ENCODE data around the gene ALDH16A1. TPM values are rescaled to one million over a fixed set of nuclear protein-coding genes. Genes with fewer than 3 reads are reported as not detected.

Gene ALDH16A1
- total and polyA plus RNA-seq, 10 donors = 38.7 to 99.9 (median 49.9) TPM

DNA sequence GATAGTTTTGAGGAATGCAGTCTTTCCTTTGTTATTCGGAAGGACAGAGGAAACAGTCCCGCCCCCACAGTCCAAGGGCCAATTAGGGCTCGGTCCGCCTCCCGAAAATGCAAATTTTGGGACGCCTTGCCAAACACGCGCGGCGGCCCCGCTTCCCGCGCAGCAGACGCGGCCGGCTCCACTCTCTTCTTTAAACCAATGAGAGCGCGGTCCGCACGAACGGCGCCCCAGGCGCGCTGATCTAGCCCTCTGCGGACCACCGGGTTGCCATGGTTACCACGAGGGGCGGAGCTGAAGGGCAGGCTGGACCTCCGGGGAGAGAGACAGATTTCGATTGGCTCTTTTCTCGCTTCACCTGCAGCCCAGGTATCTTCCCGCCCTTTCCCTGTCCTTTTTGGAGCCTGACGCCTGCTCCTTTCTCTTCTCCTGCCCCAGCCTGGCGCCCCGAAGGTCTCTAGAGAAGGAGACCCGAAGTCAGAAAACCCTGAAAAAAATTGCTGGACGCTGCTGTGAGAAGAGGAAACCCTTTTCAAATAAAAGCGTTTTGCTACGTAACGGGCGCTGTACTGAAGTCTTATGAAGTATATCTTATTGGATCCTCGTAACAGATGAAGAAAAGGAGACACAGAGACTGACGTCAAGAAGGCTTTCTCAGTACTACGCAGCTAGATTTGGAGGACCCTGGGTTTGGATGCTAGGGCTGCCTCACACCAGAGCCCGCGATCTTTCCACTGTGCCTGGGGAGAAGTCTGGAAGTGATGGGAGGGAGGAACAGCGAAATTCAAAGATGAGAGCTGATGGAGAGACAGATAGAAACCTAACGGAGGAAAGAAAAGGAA lies 31.8 kb upstream of the ALDH16A1 start:
- H3K9me3 ChIP-seq = no peaks in the 10 kb centered on the region
- peaks cover 5 to 98% (median 65%) of the 10 kb centered on the region in 7 donors for H3K27me3 ChIP-seq (replicated peaks in 1 of 7)
- H3K27ac ChIP-seq = no peak overlapping the region
- no peaks in the 10 kb centered on the region for H3K36me3 ChIP-seq
- WGBS, 5 donors = 7 to 11% (median 8%) methylated on average over 47 to 48 of the region's 48 CpGs
- DNase-seq = no peak
- peaks cover 20 to 46% (median 37%) of the 10 kb centered on the region in 6 donors for H3K4me1 ChIP-seq
- intact Hi-C loops (cut with DNase I; ENCODE audit: low total_unique reads) = no loop called here
- TF ChIP-seq POLR2AphosphoS5 (IDR thresholded peaks at IDR 0.05) (peak in 2 of 3 donors; percentile 36 to 70), CTCF (IDR thresholded peaks at IDR 0.05 in 8 of 11, conservative IDR thresholded peaks at IDR 0.05 in 3 of 11) (no peak)
- H3K4me3 ChIP-seq = peak overlapping the region in 3 of 8 donors; percentile 6 to 59 (median 19)

GRCh38 chr19:49421878-49422202 lies 31.2 kb upstream of the ALDH16A1 start:
- 22 to 32% (median 27%) methylated on average over 3 of the region's 3 CpGs for WGBS, 5 donors
- DNase-seq = no peak
- H3K36me3 ChIP-seq = no peaks in the 10 kb centered on the region
- no peak overlapping the region for H3K27ac ChIP-seq
- peaks cover 5 to 98% (median 70%) of the 10 kb centered on the region in 7 donors for H3K27me3 ChIP-seq (replicated peaks in 1 of 7)
- H3K9me3 ChIP-seq = no peaks in the 10 kb centered on the region
- TF ChIP-seq POLR2A (IDR thresholded peaks at IDR 0.05) = no peak
- no peak for TF ChIP-seq CTCF (IDR thresholded peaks at IDR 0.05 in 8 of 11, conservative IDR thresholded peaks at IDR 0.05 in 3 of 11)
- TF ChIP-seq POLR2AphosphoS5 (IDR thresholded peaks at IDR 0.05) = no peak
- intact Hi-C loops (cut with DNase I; ENCODE audit: low total_unique reads) = no loop called here
- peaks cover 20 to 51% (median 37%) of the 10 kb centered on the region in 6 donors for H3K4me1 ChIP-seq
- H3K4me3 ChIP-seq = no peak overlapping the region

- H3K4me3 ChIP-seq = peak overlapping the region in 7 of 8 donors; percentile 6 to 63 (median 18)
- no peaks in the 10 kb centered on the region for H3K36me3 ChIP-seq
- 2 to 6% (median 3%) methylated on average over 47 to 58 of the region's 58 CpGs for WGBS, 5 donors
- no peak for DNase-seq
- TF ChIP-seq POLR2AphosphoS5 (IDR thresholded peaks at IDR 0.05) (peak in 1 of 3 donors; percentile 33), POLR2A (IDR thresholded peaks at IDR 0.05) (no peak), CTCF (IDR thresholded peaks at IDR 0.05 in 8 of 11, conservative IDR thresholded peaks at IDR 0.05 in 3 of 11) (peak in 5 of 11 experiments; percentile 31 to 54 (median 46))
- H3K9me3 ChIP-seq = no peaks in the 10 kb centered on the region
- peaks cover 5 to 98% (median 77%) of the 10 kb centered on the region in 7 donors for H3K27me3 ChIP-seq (replicated peaks in 1 of 7)
- no peak overlapping the region for H3K27ac ChIP-seq
- peaks cover 20 to 53% (median 37%) of the 10 kb centered on the region in 6 donors for H3K4me1 ChIP-seq
- intact Hi-C loops (cut with DNase I; ENCODE audit: low total_unique reads) = no loop called here
Measured at GRCh38 chr19:49422407-49423070, 30.5 kb upstream of the ALDH16A1 start.
